Left ventricle myocardium inferior (tissue), 1 donor: ENCODE data around the gene TECR. TPM values are rescaled to one million over a fixed set of nuclear protein-coding genes. Genes with fewer than 3 reads are reported as not detected.
"Not testable (repeated sequence)": the region's sequence is repeated elsewhere in the genome, so short reads cannot be mapped to it uniquely, and the experiment has no call there.

Experiments used
- DNase-seq: peaks from one replicate; pipeline ENCODE4 v3.0.0-alpha.2; 2020
- H3K27ac ChIP-seq: fragments of 200-600 bp; replicated peaks from 2 replicates; pipeline ENCODE4 v1.8.0; 2021
- H3K27me3 ChIP-seq: fragments of 200-600 bp; 2 replicates; pipeline ENCODE4 v1.8.0; 2021; ENCODE audit warnings: low read depth
- H3K36me3 ChIP-seq: fragments of 200-600 bp; 2 replicates; pipeline ENCODE4 v1.8.0; 2021
- H3K4me1 ChIP-seq: fragments of 200-600 bp; 2 replicates; pipeline ENCODE4 v1.8.0; 2021
- H3K4me3 ChIP-seq: fragments of 200-600 bp; 2 replicates; pipeline ENCODE4 v1.8.0; 2021; ENCODE audit warnings: mild to moderate bottlenecking, moderate library complexity
- H3K9me3 ChIP-seq: fragments of 200-600 bp; replicated peaks from 2 replicates; pipeline ENCODE4 v1.8.0; 2021
- intact Hi-C: fragments of 100-400 bp; cut with micrococcal nuclease; formaldehyde crosslinking; loops from one replicate; pipeline ENCODE4 v1.11.0; 2022
- total RNA-seq: library from RNA; stranded (reverse); fragmentation: NEBNext Ultra II Directional; extraction: Animal tissue kit (Norgen Biotek cat#: 25700); gene quantifications from one replicate; pipeline ENCODE4 v1.2.1, GENCODE V29; 2021
- TF ChIP-seq, protein P1 (sequence below): fragments of 200-600 bp; IDR thresholded peaks from 2 replicates; pipeline ENCODE4 v1.8.0; 2021; ENCODE audit warnings: antibody characterized with exemption, mild to moderate bottlenecking, borderline replicate concordance
- donor health status: DM: no; HTN: yes; CAD: no; lungs with severe emphysema.

Gene TECR
- total RNA-seq, 1 donor from 2014 or later, result 69.3 TPM

DNA sequence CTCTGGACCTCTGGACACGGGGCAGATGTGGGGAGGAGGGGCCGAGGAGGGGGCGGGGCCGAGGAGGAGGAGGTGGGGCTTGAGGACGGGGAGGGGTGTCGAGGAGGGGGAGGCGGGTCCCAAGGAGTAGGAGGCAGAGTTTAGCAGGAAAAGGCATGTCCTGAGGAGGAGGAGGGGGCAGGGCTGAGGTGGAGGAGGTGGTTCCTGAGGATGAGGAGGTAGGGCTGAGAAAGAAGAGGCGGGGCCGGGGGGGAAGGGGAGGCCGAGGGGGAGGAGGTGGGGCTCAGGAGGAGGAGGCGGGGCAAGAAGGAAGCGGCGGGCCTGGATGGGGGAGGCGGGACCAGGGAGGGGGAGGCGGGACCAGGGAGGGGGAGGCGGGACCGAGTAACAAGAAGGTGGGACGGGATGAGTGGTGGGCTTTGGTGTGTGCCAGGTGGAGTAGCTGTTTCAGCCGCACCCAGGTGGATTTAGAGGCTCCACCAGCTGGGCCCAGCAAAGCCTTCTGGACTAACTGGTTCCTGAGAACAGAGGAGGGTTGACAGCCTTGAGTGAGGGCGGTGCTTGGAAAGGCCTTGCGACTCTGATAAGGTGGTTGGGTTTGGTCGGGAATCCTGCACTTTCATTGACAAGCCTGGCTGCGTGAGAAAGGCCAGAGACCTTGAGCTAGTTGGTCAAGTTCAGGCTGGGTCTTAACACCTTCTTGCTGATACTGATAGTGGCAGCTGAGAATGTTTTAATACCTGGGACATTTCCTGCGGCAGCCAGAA is 7.7 kb downstream of the TECR start:
- Histone ChIP-seq H3K27ac (peak overlapping the region; percentile 48), H3K36me3 (no peaks in the 10 kb centered on the region), H3K4me1 (peaks cover 32% of the 10 kb centered on the region), H3K4me3 (peak overlapping the region; percentile 57), H3K27me3 (no peaks in the 10 kb centered on the region), H3K9me3 (no peaks in the 10 kb centered on the region)
- TF ChIP-seq, protein P1, sequence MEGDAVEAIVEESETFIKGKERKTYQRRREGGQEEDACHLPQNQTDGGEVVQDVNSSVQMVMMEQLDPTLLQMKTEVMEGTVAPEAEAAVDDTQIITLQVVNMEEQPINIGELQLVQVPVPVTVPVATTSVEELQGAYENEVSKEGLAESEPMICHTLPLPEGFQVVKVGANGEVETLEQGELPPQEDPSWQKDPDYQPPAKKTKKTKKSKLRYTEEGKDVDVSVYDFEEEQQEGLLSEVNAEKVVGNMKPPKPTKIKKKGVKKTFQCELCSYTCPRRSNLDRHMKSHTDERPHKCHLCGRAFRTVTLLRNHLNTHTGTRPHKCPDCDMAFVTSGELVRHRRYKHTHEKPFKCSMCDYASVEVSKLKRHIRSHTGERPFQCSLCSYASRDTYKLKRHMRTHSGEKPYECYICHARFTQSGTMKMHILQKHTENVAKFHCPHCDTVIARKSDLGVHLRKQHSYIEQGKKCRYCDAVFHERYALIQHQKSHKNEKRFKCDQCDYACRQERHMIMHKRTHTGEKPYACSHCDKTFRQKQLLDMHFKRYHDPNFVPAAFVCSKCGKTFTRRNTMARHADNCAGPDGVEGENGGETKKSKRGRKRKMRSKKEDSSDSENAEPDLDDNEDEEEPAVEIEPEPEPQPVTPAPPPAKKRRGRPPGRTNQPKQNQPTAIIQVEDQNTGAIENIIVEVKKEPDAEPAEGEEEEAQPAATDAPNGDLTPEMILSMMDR, result no peak
- intact Hi-C loops, result no loop called here
- DNase-seq, result peak; percentile 72

DNA sequence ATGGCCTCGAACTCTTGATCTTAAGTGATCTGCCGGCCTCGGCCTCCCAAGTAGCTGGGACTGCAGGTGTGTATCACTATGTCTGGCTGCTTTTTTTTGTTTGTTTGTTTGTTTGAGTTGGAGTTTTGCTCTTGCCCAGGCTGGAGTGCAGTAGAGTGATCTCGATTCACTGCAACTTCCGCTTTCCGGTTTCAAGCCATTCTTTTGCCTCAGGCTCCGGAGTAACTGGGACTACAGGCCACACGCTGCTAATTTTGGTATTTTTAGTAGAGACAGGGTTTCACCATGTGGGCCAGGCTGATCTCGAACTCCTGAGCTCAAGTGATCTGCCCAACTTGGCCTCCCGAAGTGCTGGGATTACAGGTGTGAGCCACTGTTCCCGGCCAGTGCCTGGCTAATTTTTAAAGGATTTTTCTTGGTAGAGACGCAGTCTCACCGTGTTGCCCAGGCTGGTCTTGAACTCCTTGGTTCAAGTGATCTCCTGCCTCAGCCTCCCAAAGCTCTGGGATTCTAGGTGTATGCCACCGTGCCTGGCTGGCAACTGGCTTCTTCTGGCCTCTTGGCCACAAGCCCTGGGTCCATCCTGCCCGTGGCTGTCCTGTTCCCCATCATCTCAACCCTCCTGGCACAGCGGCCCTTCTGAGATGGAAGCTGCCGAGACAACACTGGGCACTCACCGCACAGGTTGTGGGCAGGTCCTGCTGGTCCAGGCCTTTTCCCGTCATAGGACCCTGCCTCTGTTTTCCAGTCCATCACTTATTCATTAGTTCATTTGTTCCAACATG is 11.5 kb downstream of the TECR start:
- DNase-seq, result no peak
- no peaks in the 10 kb centered on the region for H3K36me3 ChIP-seq
- no peaks in the 10 kb centered on the region for H3K9me3 ChIP-seq
- peaks cover 48% of the 10 kb centered on the region for H3K4me1 ChIP-seq
- H3K4me3 ChIP-seq, result no peak overlapping the region
- H3K27ac ChIP-seq, result no peak overlapping the region
- no peaks in the 10 kb centered on the region for H3K27me3 ChIP-seq
- intact Hi-C loops, result no loop called here
- TF ChIP-seq, protein P1, result no peak

DNA sequence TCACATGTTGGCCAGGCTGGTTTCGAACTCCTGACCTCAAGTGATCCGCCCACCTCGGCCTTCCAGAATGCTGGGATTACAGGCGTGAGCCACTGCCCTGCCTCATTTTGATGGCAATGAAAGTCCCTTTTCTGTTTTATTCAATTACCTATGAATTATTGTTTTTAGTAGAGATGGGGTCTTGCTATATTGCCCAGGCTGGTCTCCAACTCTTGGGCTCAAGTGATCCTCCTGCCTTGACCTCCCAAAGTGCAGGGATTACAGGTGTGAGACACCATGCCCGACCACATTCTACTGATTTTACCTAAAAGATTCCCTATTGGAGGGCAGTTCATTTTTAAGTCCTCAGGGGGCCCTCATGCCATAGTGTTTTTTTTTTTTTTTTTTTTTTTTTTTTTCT is 12.6 kb downstream of the TECR start:
- H3K27me3 ChIP-seq, H3K9me3 ChIP-seq, DNase-seq, H3K4me3 ChIP-seq, intact Hi-C loops, H3K27ac ChIP-seq, H3K36me3 ChIP-seq: not testable (repeated sequence)
- peaks cover 47% of the 10 kb centered on the region for H3K4me1 ChIP-seq

DNA sequence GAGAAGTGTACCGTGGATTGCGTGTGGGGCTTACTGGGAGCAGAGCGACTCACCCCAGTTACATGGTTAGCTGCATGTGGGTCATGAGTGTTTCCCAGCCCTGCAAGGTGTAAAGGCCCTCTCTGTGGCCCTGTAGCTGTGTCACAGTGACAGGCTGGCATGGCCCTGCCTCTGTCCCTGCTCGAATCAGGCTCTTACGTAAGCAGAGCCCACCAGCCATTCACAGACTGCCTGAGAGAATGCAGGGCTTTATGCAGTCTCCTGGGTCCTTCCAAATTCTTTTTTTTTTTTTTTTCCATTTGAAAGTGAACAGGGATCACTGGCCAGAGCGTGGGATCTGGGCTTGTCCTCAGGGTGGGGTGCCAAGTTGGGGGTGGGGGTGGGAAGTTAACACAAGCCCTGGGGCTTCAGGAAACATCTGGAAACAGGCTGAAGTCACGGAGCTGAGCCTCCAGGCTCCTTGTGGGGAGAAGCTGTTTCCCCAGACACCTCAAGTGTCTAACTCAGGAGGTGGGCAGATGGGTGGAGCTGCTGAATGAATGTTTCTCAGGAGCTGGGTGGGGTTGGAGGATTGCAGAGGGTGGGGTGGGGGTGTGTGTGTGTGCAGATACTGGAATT is 13.4 kb downstream of the TECR start:
- Histone ChIP-seq H3K4me1 (peaks cover 39% of the 10 kb centered on the region), H3K4me3 (no peak overlapping the region), H3K27me3 (no peaks in the 10 kb centered on the region), H3K9me3 (no peaks in the 10 kb centered on the region), H3K27ac (peak overlapping the region; percentile 70), H3K36me3 (no peaks in the 10 kb centered on the region)
- intact Hi-C loops, result no loop called here
- no peak for DNase-seq
- TF ChIP-seq, protein P1, result no peak

DNA sequence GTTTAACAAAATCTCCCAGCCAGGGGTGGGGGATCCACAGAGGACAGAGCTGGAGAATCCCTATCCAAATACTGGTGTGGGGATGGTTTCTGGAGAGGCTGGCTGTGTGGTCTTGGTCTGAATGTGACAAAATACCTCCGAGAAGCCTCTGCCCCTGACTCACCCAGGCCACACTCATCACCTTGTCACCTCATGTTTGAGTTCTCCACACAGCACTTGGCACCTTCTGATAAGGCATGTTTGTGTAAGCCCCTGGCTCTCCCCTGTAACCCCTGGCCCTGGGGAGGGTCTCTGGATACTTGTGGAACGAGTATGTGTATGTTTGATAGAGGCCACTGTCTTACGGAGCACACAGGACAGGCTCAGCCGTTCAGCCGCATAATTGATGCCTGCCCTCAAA is 14.7 kb downstream of the TECR start:
- H3K27ac ChIP-seq, result no peak overlapping the region

More for the DNA sequence above, 14.7 kb downstream of the TECR start:
- Histone ChIP-seq H3K36me3 (peaks cover 6% of the 10 kb centered on the region), H3K4me1 (peaks cover 36% of the 10 kb centered on the region), H3K27me3 (no peaks in the 10 kb centered on the region), H3K4me3 (no peak overlapping the region), H3K9me3 (no peaks in the 10 kb centered on the region)
- DNase-seq, result no peak
- intact Hi-C loops, result no loop called here
- TF ChIP-seq, protein P1, result no peak
